Thymus (tissue), 14 donors: ENCODE measurements around the gene TMEM106B. TPM values are rescaled to one million over a fixed set of nuclear protein-coding genes. Genes with fewer than 3 reads are reported as not detected.
"Not testable (repeated sequence)": the region's sequence is repeated elsewhere in the genome, so short reads cannot be mapped to it uniquely, and the experiment has no call there.

Source experiments
- DNase-seq, 9 donors: peaks; one replicate each; pipeline ENCODE4 v3.0.0-alpha.2; 2013; ENCODE audit warnings: low spot score in 9 of 9, low read depth in 6 of 9, missing footprints in 1 of 9
- H3K27ac ChIP-seq, 2 donors: one replicate each; pipeline ENCODE4 v1.5.1; 2013; ENCODE audit warnings: control low read depth in 1 of 2, low read depth in 1 of 2, low read length in 1 of 2, mild to moderate bottlenecking in 1 of 2, moderate library complexity in 1 of 2
- H3K27me3 ChIP-seq, 2 donors: one replicate each; pipeline ENCODE4 v1.5.1; 2013; ENCODE audit warnings: low read length in 1 of 2; ENCODE audit not compliant: control insufficient read depth in 2 of 2, insufficient read depth in 1 of 2
- H3K36me3 ChIP-seq, 2 donors: one replicate each; pipeline ENCODE4 v1.5.1; 2013; ENCODE audit warnings: low read length in 1 of 2, mild to moderate bottlenecking in 1 of 2, moderate library complexity in 1 of 2; ENCODE audit not compliant: control insufficient read depth in 2 of 2, insufficient read depth in 2 of 2
- H3K4me1 ChIP-seq, 2 donors: one replicate each; pipeline ENCODE4 v1.5.1; 2013; ENCODE audit warnings: low read length in 2 of 2; ENCODE audit not compliant: control insufficient read depth in 2 of 2, insufficient read depth in 2 of 2
- H3K4me3 ChIP-seq, 2 donors: one replicate each; pipeline ENCODE4 v1.5.1; 2013; ENCODE audit warnings: low read length in 2 of 2, control low read depth in 1 of 2, mild to moderate bottlenecking in 1 of 2
- H3K9me3 ChIP-seq, 2 donors: one replicate each; pipeline ENCODE4 v1.5.1; 2013; ENCODE audit warnings: low read length in 1 of 2, mild to moderate bottlenecking in 1 of 2; ENCODE audit not compliant: control insufficient read depth in 2 of 2, insufficient read depth in 1 of 2
- WGBS: extraction: QIAGEN DNeasy Blood & Tissue Kit; methylation state at CpG from one replicate; pipeline ENCODE4 v1.1.7; 2013; 5-methylcytosine and 5-hydroxymethylcytosine counted together
- long read RNA-seq, 10 donors: transcript quantifications; one replicate each; lab custom pipeline, GENCODE V29; 2026
- polyA plus RNA-seq: library from polyadenylated mRNA; stranded (reverse); fragments of 200-250 nt; gene quantifications from one replicate; pipeline ENCODE4 v1.2.3, GENCODE V29; 2013
- total RNA-seq: library from RNA; stranded (reverse); fragments of 120-200 nt; gene quantifications from one replicate; pipeline ENCODE4 v1.2.4, GENCODE V29; 2013
- donor health status: healthy.

Gene TMEM106B
- total RNA-seq = 23.7 TPM
- polyA plus RNA-seq = 12.5 TPM
- long read RNA-seq, donor 1 = 0 reads
- long read RNA-seq, donor 2 = 0 reads
- long read RNA-seq, donor 3, transcript TMEM106B-202 (8 exons, 2,126 nt) = major isoform, 11 of 12 reads
- long read RNA-seq, donor 3, partial matches to known transcripts = 0 of 12 reads
- long read RNA-seq, donor 3, other reads (novel, unspliced or antisense) = 0 of 12 reads
- long read RNA-seq, donor 4, partial matches to known transcripts = 0 of 3 reads
- long read RNA-seq, donor 4, other reads (novel, unspliced or antisense) = 0 of 3 reads
- long read RNA-seq, donor 5, transcript TMEM106B-202 (8 exons, 2,126 nt) = major isoform, 11 of 11 reads
- long read RNA-seq, donor 5, partial matches to known transcripts = 0 of 11 reads
- long read RNA-seq, donor 5, other reads (novel, unspliced or antisense) = 0 of 11 reads
- long read RNA-seq, donor 6, partial matches to known transcripts = 0 of 3 reads
- long read RNA-seq, donor 6, other reads (novel, unspliced or antisense) = 0 of 3 reads
- long read RNA-seq, donor 7, transcript TMEM106B-202 (8 exons, 2,126 nt) = major isoform, 14 of 14 reads
- long read RNA-seq, donor 7, partial matches to known transcripts = 0 of 14 reads
- long read RNA-seq, donor 7, other reads (novel, unspliced or antisense) = 0 of 14 reads
- long read RNA-seq, donor 8, partial matches to known transcripts = 0 of 1 reads
- long read RNA-seq, donor 8, other reads (novel, unspliced or antisense) = 0 of 1 reads
- long read RNA-seq, donor 9, partial matches to known transcripts = 0 of 2 reads
- long read RNA-seq, donor 9, other reads (novel, unspliced or antisense) = 0 of 2 reads
- long read RNA-seq, donor 10, transcript TMEM106B-202 (8 exons, 2,126 nt) = major isoform, 5 of 5 reads
- long read RNA-seq, donor 10, partial matches to known transcripts = 0 of 5 reads
- long read RNA-seq, donor 10, other reads (novel, unspliced or antisense) = 0 of 5 reads

- peak within 1 kb of the TSS; percentile 86 to 92 for H3K27ac ChIP-seq
- H3K4me1 ChIP-seq = peaks cover 6 to 9% of the 10 kb centered on the region in 2 donors
- H3K4me3 ChIP-seq = peak within 1 kb of the TSS; percentile 61 to 83
- DNase-seq = peak; percentile 92 to 97 (median 95)
- WGBS = under 1% methylated on average over 62 of the region's 62 CpGs
- H3K27me3 ChIP-seq = peaks cover 4 to 13% of the 10 kb centered on the region in 2 donors
- peaks cover 0 to 7% of the 10 kb centered on the region in 2 donors for H3K36me3 ChIP-seq
- H3K9me3 ChIP-seq = no peaks in the 10 kb centered on the region
Observed at GRCh38 chr7:12211054-12211710, at the start of gene TMEM106B. Gene TMEM106B, plus strand, starts transcription at chr7:12211294. Its CDS starts 3,517 bp downstream, at chr7:12214811.

DNA sequence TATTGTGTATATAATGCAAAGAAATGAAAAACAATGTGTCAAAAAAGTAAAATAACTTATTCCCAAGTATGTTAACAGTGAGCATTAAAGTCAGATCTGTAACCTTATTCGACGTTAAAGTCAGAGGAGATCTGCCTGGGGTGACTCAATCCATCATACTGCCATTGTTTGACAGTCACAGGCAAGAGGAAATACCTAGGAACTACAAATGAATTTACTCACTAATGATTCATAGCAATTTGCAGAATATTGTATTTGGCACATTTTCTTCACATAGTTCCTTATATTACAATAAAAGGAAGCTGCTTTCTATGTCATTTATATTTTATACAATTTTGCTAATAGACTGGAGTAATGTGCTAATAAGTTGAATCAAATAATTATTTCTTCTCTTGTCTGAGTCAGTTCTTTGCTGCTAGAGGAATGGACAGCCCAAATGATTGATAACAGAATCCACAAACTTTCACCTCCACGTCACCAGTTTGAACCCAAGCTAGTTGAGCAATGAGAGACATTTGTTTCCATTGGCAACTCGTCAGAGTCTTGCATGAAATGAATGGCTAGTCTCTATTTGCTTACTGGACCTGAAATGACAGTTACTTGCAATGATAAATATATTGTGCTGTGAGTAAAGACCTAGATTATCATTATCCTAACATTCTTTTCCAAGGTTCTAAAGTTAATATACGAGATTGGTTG lies 48.5 kb upstream of the TMEM106B start:
- 65% methylated on average over 5 of the region's 5 CpGs for WGBS

GRCh38 chr7:12168065-12168464 lies 43.0 kb upstream of the TMEM106B start:
- H3K4me1 ChIP-seq, H3K27ac ChIP-seq, H3K36me3 ChIP-seq, H3K9me3 ChIP-seq, DNase-seq, H3K4me3 ChIP-seq, H3K27me3 ChIP-seq: not testable (repeated sequence)
- WGBS = 91% methylated on average over 3 of the region's 3 CpGs

More for the DNA sequence above, 48.5 kb upstream of the TMEM106B start:
- Histone ChIP-seq H3K4me1 (no peaks in the 10 kb centered on the region), H3K27me3 (no peaks in the 10 kb centered on the region), H3K27ac (no peak overlapping the region), H3K9me3 (no peaks in the 10 kb centered on the region), H3K4me3 (no peak overlapping the region), H3K36me3 (no peaks in the 10 kb centered on the region)
- DNase-seq = no peak

DNA sequence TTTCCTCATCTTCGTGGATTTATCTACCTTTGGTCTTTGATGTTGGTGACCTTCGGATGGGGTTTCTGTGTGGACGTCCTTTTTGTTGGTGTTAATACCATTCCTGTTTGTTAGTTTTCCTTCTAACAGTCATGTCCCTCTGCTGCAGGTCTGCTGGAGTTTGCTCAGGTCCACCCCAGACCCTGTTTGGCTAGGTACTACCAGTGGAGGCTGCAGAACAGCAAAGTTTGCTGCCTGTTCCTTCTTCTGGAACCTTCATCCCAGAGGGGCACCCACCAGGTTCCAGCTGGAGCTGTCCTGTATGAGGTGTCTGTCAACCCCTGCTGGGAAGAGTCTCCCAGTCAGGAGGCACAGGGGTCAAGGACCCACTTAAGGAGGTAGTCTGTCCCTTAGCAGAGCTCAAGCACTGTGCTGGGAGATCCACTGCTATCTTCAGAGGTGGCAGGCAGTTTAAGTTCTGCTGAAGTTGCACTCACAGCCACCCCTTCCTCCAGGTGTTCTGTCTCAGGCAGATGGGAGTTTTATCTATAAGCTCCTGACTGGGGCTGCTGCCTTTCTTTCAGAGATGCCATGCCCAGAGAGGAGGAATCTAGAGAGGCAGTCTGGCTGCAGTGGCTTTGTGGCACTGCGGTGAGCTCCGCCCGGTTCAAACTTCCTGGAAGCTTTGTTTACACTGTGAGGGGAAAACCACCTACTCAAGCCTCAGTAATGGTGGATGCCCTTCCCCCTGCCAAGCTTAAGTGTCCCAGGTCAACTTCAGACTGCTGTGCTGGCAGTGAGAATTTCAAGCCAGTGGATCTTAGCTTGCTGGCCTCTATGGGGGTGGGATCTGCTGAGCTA lies 40.9 kb upstream of the TMEM106B start:
- peak in 1 of 9 donors; percentile 9 for DNase-seq
- whole genome bisulfite sequencing = 80% methylated on average over 6 of the region's 6 CpGs
- not testable (repeated sequence) for H3K4me1 ChIP-seq, H3K36me3 ChIP-seq, H3K9me3 ChIP-seq, H3K27me3 ChIP-seq, H3K4me3 ChIP-seq, H3K27ac ChIP-seq

GRCh38 chr7:12173671-12174070 lies 37.4 kb upstream of the TMEM106B start:
- H3K9me3 ChIP-seq = no peaks in the 10 kb centered on the region
- no peak overlapping the region for H3K27ac ChIP-seq
- no peaks in the 10 kb centered on the region for H3K27me3 ChIP-seq
- no peak overlapping the region for H3K4me3 ChIP-seq
- no peaks in the 10 kb centered on the region for H3K4me1 ChIP-seq
- WGBS = 81% methylated on average over 2 of the region's 2 CpGs
- no peak for DNase-seq
- H3K36me3 ChIP-seq = no peaks in the 10 kb centered on the region

DNA sequence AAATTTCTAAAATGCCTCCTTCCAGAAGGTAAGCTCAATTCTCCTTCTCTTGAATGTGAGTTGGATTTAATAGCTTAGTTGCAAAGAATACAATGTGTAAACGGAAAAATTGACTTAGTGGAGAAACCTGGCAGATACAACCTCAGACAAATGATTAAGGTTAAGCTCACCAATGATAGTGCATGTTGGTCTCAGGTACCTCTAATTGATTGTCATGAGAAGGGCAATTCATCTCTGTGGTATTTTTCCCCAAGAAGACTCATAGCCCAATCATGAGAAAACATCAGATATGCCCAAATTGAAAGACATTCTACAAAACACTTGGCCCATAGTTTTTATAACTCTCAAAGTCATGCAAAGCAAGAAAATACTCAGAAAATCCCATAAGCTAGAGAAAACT lies 36.2 kb upstream of the TMEM106B start:
- Histone ChIP-seq H3K4me3 (no peak overlapping the region), H3K9me3 (no peaks in the 10 kb centered on the region), H3K4me1 (no peaks in the 10 kb centered on the region), H3K36me3 (no peaks in the 10 kb centered on the region), H3K27ac (no peak overlapping the region), H3K27me3 (no peaks in the 10 kb centered on the region)
- whole genome bisulfite sequencing = 97% methylated on average over 1 of the region's 1 CpG
- no peak for DNase-seq

GRCh38 chr7:12178317-12178716 lies 32.8 kb upstream of the TMEM106B start:
- WGBS = 95% methylated on average over 2 of the region's 2 CpGs
- no peak overlapping the region for H3K27ac ChIP-seq

GRCh38 chr7:12194426-12194825 lies 16.7 kb upstream of the TMEM106B start:
- DNase-seq = no peak
- no peak overlapping the region for H3K27ac ChIP-seq
- no peaks in the 10 kb centered on the region for H3K9me3 ChIP-seq
- no peak overlapping the region for H3K4me3 ChIP-seq
- no peaks in the 10 kb centered on the region for H3K4me1 ChIP-seq
- H3K27me3 ChIP-seq = no peaks in the 10 kb centered on the region
- H3K36me3 ChIP-seq = no peaks in the 10 kb centered on the region

More at GRCh38 chr7:12178317-12178716, 32.8 kb upstream of the TMEM106B start:
- DNase-seq = no peak
- no peaks in the 10 kb centered on the region for H3K9me3 ChIP-seq
- no peaks in the 10 kb centered on the region for H3K27me3 ChIP-seq
- no peak overlapping the region for H3K4me3 ChIP-seq
- H3K36me3 ChIP-seq = no peaks in the 10 kb centered on the region
- no peaks in the 10 kb centered on the region for H3K4me1 ChIP-seq
